ENCODE results near the gene SSC5D.

SSC5D gene

DNA sequence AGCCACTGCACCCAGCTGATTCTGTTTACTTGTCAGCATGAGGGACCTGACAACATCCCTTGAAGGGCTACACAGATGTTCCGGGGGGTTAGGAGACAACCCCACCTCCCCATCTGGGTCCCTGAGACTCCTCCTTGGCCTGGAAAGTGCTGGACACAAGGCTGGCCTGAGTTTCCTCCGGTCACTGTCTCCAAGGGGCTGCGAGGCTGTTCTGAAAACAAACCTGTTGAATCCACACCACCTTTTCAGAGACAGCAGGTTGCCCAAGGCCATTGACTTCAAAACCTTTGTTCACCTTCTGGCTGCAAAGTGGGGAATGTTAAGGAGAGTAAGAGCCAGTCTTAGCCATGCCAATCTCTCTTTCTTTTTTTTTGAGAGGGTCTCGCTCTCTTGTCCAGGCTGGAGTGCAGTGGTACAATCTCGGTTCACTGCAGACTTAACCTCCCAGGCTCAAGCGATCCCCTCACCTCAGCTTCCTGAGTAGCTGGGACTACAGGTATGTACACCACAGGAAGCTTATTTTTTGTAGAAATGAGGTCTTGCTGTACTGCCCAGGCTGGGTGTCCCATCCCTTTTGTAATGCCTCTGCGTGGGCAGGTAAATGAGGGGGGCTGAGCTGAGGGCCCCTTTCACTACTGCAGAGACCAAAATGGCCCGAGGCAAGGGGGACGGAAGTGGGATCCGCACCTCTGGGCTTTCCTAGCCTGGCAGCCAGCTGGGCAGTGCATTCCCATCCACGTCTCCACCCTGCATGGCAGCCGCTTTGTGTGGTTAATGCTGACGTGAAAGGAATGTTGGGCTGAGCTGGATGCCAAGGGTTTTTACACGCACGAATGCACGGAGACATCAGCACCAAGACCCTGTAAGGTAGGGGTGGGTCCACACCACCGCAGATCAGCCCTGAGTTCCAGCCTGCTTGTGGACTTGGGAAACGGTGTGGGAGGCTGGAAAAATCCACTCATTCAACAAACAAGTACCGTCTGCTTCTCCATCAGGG, 13.7 kb upstream of the SSC5D start:
- no peak for FAIRE-seq

DNA sequence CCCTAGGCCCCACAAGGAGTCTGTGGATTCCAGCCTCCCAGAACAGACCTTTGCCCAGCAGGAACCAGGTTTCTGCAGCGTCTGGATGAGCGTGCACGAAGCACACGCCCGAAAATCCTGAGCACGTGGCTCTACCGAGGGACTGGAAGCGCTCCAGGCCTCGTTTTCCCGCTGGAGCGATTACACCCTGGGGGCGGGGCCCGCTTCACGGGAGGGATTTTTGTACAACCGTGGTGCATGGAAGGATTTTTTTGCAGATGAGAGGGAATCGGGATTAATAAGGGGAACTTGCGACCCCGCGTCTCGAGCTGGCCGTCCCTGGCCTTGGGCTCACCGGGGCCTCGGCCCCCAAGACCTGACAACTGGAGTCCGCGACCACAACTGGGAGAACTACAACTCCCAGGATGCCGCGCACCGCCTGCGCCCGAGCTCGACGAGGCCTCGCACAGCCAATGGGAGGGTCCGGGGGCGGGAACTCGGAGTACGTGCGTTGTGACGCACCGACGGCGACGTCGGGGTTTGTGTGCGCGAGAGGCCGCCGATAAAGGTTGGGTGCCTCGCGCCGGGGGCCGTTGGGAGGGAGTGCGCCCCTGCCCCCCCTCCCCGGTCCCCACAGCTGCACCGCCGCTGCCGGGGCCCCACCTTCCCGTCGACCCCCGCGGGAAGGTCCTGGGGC, 12.0 kb upstream of the SSC5D start, which contains the start of gene ZNF628:
Gene ZNF628 (plus strand): TSS at position 518 of the 676 bp plus-strand sequence. CDS start 3,294 bp downstream, outside the sequence.
- FAIRE-seq, result no peak

DNA sequence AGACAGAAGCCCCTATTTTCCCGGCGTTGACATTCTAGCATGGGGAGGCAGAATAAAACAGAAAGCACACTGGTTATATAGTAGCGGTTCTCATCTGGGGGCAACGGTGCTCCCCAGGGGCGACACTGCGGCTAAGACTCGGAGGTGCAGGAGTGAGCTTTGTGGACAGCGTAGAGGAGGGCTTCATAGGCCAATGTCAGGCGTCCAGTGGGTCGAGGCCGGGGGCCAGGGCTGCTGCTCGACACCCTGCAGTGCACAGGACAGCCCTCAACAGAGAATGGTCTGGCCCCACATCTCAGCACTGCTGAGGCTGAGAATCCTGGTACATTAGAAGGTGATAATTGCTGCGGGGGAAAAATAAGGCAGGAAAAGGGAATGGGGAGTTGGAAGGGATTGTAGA, 10.3 kb upstream of the SSC5D start:
- FAIRE-seq, result no peak

DNA sequence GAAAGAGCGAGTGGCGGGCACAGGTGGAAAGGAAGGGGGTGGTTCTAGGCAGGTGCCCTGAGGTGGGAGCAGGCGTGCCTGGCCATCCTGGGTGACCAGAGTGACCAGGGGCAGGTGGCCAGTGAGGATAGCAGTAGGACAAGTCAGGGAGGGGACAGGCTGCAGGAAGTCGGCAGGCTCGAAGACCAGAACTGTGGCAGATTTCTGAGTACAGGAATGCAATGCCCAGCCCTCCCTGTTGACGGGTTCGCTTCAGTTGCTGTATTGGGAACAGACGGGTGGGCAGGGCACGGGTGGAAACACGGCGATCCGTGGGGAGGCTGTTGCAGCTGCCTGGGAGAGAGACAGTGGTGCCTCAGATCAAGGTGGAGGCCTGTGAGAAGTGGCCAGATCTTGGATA, 9.9 kb upstream of the SSC5D start:
- FAIRE-seq, result no peak

- no peak for FAIRE-seq
These were observed 9.2 kb upstream of the SSC5D start for GRCh38 chr19:55479045-55479444.

DNA sequence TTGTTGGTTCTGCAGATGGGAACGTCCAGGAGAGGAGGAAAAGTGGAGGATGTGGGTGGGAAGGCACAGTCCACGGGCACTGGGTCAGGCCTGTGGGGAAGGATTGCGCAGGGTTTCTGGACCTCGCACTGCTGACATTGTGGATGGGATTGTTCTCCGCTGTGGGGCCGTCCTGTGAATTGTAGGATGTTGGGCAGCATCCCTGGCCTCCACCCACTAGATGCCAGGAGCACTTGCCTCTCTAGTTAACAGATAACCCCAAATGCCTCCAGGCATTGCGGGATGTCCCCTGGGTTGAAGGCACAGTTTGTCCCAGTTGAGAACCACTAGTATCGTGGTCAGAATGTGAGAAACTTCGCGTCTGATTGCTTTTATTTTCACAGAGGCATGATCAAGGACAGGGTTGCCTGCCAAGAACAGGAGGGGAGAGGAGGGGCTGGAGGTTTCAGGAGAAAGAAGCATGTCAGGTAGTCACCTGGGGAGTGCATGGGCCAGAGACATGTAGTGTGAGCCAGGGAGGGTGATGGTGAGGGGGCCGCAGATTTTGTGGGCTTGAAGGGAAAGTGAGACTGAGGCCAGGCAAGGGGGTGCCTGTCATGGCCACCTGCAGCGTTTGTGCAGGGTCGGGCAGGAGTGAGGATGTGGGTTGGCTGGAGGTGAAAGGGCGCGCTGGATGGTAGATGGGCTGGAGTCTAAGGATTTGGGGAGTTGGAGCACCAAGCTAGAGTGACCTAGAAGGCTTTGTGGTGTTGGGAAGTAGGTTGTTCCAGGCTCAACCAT, 8.6 kb upstream of the SSC5D start:
- no peak for FAIRE-seq

- no peak for FAIRE-seq
These were observed 7.0 kb upstream of the SSC5D start for GRCh38 chr19:55481148-55481793.

DNA sequence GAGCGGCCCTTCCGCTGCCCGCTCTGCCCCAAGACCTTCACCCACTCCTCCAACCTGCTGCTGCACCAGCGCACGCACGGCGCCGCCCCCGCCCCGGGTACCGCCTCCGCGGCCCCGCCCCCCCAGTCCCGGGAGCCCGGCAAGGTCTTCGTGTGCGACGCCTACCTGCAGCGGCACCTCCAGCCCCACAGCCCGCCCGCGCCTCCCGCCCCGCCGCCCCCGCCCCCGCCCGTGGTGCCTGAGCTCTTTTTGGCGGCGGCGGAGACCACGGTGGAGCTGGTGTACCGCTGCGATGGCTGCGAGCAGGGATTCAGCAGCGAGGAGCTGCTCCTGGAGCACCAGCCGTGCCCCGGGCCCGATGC, 6.5 kb upstream of the SSC5D start:
- no peak for FAIRE-seq

- no peak for FAIRE-seq
These were observed 5.9 kb upstream of the SSC5D start for GRCh38 chr19:55482156-55482961.

- FAIRE-seq, result no peak
These were observed 5.1 kb upstream of the SSC5D start for GRCh38 chr19:55482967-55483705.

- no peak for FAIRE-seq
These were observed 4.3 kb upstream of the SSC5D start for GRCh38 chr19:55483706-55484592.

- no peak for FAIRE-seq
These were observed 3.4 kb upstream of the SSC5D start, which contains the start of gene NAT14 for GRCh38 chr19:55484593-55485438. Gene NAT14, plus strand, starts transcription at chr19:55485188. Its CDS starts 521 bp downstream, at chr19:55485709.

GRCh38 chr19:55485439-55486011, 2.7 kb upstream of the SSC5D start:
- FAIRE-seq, result no peak

GRCh38 chr19:55486043-55486970, 1.9 kb upstream of the SSC5D start:
- FAIRE-seq, result no peak

DNA sequence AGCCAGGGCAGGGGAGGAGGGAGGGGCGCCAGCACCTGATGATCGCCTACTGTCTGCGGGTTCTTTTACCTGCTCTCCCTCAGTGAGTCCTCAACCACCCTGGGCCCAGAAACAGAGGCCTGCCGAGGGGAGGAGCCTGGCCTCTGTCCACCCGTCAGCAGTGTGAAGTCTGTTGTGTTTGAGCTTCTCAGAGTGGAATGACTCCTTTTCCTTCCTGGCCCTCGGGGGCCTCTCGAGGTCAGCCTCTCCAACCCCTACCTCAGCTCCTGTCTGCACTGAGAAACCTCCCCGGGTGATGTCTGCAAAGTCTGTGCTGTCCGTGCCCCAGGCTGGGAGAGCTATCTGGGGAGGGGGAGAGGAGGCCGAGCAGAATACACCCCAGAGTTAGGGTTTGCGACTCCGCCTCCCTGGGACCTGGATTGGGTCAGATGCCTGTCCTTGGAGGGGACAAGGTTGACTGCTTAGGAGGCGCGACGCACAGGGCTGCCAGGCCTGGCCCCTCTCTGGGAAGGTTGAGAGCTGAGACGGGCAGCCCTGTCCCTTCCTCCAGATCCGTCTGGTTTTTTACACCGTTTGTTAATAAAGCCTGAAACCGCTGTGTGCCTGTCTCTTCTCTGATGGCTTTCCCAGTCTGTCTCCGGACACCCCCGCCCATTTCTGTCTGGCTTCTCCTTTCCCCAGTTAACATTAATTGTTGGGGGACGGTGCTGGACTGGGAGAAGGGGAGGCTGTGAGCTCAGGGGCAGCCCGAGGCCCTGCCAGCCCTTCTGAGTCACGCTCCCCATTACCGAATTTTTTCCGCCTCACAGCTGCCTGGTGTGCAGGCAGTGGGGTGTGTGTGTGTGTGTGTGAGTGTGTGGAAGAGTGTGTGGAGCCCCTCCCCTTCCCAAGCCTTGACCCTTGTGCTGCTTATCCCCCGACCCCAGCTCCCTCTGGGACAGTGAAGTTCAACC, 989 bp upstream of the SSC5D start:
- no peak for FAIRE-seq
